Erythroblast (primary cell): Measurements from ENCODE around the gene ZSWIM6.

Experiments used
- GATA1 ChIP-seq: IDR thresholded peaks from 2 replicates; pipeline ENCODE4 v1.6.1; 2011; ENCODE audit warnings: low read depth, mild to moderate bottlenecking, control low read depth, low read length, moderate library complexity
- POLR2A ChIP-seq: IDR thresholded peaks from 2 replicates; pipeline ENCODE4 v1.6.1; 2011; ENCODE audit warnings: mild to moderate bottlenecking, low read length

GRCh38 chr5:61353293-61353692, 21.2 kb downstream of the ZSWIM6 start:
- no peak for TF ChIP-seq POLR2A
- no peak for TF ChIP-seq GATA1
